AG08395 (cell line): ENCODE results near the gene AGMO.

Experiments used
- DNase-seq: peaks from one replicate; pipeline ENCODE4 v3.0.0; 2012; ENCODE audit warnings: mixed read lengths, low spot score

Gene AGMO

GRCh38 chr7:15498465-15498864 lies 63.4 kb downstream of the AGMO start:
- DNase-seq = no peak

DNA sequence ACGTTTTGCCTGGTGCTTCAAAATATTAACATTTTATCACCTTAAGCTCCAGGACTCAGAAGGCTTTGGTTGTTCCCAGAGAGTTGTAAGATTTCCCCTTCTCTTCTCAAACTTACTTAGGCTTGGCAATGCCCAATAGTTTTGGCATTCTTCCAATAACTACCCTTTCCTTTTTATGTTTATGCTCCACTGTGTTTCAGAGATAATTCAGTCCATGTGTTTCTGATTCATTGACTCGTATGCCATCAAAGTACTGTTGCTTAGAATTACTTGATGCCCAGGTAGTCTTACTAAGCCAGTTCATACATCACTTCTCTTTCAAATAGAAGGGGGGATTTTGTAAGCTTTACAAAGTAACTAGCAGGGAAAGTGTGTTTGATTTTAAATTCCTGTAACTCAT lies 66.6 kb downstream of the AGMO start:
- DNase-seq = no peak

DNA sequence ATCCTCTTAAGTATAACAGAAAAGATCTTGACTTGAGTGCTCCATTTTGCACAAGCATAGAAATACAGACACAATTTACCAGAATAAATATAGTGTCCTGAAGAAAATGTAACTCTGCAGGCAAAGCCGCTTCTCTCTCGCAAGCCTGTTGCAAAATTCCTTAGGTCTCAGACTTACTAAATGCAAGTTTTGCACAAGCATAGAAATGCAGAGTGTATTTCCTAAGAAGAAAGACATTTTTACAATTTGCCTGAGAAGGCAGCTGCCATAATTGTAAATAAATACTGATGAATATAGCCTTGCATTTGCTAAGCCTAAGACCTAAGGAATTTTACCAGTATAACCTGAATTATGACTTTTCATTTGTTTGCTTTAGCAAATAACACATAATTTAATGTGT lies 67.1 kb downstream of the AGMO start:
- DNase-seq = no peak

- DNase-seq = no peak
Measured at GRCh38 chr7:15491361-15491760, 70.5 kb downstream of the AGMO start.

- no peak for DNase-seq
Measured at GRCh38 chr7:15490291-15490690, 71.5 kb downstream of the AGMO start.

- no peak for DNase-seq
Measured at GRCh38 chr7:15489861-15490260, 72.0 kb downstream of the AGMO start.

DNA sequence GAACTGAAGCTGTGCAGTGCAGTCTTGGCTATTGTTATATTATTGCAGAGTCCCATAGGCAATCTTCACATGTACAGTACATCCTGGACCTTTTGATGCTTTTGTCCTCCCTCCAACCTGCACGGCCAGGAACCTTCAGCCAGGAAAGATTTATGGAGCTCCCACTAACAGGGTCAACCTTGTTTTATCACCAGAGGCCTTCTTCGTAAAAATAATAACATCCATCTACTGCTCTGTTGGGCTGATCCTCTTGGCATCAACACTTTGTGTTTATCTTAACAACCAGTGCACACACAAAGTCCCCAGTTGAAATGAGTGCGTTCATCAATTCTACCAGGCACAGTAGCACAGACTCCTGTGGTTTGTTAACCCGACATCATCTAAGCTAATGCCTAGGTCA lies 72.4 kb downstream of the AGMO start:
- DNase-seq = no peak

DNA sequence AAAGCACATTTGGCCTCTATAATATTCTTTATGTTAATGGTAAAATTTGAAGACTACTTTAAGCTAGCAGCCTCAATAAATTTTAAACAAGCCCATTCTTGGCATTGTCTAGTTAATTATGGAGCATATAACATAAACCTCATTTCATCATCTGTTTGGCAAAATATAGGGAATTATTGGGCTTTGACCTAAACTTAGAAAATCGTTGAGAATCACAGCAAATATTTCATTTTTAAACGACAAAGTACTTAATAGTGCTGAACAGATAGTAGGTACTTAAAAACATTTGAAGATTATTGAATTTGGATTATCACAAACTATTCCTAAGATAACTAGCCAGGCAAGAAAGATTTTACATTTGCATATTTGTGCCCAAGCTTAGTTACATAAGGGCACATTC lies 73.4 kb downstream of the AGMO start:
- DNase-seq = no peak

DNA sequence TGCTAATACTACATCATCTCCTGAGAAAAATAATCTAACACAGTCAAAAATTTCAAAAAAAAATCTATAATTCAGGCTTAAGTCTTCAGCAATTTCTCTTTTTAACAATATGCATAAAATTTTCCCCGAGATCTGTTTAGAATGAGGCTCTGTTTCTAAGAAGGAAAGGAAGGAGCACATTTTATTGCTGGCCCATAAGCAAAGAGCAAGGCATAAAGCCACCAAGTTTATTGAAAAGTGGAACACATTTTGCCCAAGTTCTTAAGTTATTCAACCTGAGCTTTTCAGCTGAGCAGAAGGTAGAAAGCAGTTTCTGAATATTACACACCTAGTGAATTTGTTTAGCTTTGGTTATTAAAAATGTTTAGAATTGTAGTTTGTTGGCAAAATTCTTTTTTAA lies 73.9 kb downstream of the AGMO start:
- DNase-seq = no peak

DNA sequence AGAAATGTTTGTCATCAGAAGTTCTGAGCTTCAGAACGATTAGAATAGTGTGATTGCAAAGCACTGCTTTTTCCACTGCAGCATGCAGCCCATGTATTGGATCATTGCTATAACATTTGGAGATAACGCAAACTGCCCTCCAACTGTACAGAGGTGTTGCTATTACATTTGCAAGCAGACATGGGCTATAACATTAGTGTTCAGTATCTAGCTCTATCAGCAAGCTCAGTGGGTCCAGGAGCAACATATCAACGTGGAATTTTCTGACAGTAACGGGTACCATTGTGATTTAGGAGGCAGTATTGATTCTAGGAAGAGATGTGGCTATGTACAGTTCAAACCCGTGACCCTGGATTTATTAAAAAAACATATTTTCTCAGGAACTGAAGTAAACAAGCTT lies 75.8 kb downstream of the AGMO start:
- no peak for DNase-seq

- no peak for DNase-seq
Measured at GRCh38 chr7:15485431-15485830, 76.4 kb downstream of the AGMO start.

GRCh38 chr7:15481132-15481531 lies 80.7 kb downstream of the AGMO start:
- no peak for DNase-seq

DNA sequence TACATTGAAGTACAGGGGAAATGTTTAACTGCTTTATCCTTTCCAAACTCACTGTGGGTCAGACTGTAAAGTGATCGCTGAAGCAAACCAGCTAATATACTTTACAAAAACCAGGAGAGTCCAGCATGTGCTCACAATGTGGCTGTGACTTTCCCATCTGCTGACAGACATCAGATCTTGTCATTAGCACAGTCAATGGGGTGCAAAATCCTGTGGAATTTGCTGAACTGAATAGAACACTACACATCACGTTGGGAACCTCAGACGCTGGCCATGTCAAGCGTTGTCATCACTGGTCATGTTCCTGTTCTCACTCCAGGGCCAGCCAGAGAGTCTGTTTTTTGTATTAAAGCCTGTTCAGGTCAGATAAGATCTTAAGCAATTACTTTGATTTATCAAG lies 83.4 kb downstream of the AGMO start:
- no peak for DNase-seq

- no peak for DNase-seq
Measured at GRCh38 chr7:15476531-15476918, 85.3 kb downstream of the AGMO start.

DNA sequence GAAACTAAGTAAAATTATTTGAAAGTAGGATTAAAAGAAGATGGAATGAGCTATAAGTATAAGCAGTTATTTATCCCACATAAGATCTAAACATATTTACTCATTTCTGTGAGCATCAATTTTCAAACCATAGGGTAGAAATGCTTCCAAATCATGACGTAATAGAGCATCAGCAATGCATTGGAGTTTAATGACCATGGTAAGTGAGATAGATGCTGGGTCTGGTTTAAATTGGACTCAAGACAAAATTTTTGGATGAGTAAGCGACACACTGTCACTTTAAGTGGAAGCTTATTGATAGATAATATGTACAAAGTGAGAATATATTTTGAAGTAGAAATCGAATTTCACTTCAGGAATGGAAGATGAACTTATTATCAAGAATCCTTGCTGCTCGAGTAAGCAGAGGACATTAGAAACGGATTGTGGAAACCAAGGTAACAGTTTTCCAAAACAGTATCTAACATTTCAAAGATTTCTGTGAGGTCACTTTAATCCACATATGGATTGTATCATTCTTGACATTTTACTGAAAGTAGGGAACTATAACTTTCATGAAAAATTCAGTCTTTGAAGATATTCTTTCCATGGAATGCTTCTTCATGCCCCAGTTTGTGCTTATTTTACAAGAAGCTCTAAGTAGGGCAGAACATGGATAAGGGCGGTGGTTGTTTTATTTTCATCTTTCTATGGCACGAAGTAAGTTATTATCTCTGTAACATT lies 85.8 kb downstream of the AGMO start:
- DNase-seq = no peak

DNA sequence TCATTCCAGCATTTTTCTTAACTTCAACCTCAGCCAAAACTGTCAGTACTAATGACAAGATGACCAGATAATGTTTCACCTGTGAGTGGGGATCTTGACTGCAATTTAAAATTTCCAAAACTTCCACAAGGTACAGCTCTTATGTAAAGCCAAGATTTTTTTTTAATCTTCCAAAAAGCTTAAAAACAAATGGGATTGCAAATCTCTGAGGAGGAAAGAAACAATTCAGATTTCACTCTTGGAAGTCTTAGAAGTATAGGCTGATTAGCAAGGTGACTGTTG lies 90.2 kb downstream of the AGMO start:
- DNase-seq = no peak

DNA sequence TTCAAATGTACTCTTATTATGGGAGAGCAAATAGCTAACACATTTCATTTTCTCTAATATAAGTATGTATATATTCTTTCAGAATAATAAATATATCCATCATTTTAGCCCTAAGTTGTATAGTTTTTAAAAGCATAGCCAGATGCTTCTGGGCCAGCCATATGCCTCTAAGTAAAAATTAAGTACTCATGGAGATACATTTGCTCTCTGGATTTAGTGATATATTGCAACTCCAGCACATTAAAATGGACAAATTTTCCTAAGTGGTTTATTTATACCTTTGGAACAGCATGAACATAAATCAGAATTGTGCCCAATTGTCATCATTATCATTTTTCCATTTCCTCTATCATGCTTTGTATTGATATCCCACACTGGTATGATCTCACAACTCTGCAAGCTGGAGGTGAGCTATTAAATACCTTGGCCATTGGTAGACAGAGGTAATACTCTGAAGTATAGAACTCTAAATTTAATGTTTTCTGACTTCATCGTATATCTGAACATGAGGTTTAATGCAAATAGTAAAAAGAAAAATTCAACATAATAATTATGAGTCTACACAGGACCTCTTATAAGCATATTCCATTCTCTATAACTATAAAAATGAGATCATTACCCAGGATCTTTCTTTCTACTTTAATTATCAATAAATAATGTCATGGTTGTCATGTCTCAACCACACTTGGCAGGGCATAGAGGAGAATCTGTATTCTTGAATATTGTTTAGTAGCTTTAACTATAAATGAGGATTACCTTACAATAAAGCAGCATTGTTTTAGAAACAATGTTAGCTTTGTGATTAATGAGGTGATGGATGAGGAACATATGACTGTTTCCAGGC lies 90.8 kb downstream of the AGMO start:
- no peak for DNase-seq

- no peak for DNase-seq
Measured at GRCh38 chr7:15464667-15465121, 97.1 kb downstream of the AGMO start.

- no peak for DNase-seq
Measured at GRCh38 chr7:15463801-15464666, 97.8 kb downstream of the AGMO start.

GRCh38 chr7:15462721-15463389 lies 99.0 kb downstream of the AGMO start:
- DNase-seq = no peak

- DNase-seq = peak; percentile 86
Measured at GRCh38 chr7:15461576-15461975, 100.2 kb downstream of the AGMO start.

DNA sequence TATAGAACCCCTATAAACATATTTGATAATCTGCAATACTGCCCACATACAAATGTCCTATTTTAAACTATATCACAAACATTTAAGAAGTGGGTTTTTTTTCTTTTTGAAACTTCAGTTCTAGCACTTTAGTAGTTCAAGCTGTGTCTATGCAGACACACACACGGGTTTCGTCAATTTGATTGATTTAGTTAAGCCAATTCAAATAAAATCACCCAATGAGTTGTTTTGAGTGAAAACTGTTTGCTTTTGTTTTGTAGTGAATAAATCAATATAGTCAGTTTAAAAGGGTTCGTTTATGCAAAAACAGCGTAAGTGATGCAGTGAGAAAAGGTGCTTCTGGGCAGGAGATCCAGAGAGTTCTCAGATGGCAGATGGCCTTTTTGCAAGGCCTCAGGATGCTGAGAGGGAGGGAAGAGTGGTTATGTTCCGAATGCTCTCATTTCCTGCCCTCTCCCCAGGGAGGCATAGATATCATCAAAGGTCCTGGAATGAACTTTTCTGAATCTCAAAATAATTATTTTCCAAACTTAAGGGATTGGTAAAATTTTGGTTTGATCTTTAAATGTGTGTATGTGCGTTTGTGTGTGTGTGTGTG lies 102.7 kb downstream of the AGMO start:
- peak; percentile 7 for DNase-seq
